ENCODE results near the gene S100A10. TPM values are rescaled to one million over a fixed set of nuclear protein-coding genes. Genes with fewer than 3 reads are reported as not detected.

Gene S100A10
- total RNA-seq: 247 and 259 TPM in 2 replicates

GRCh38 chr1:151993734-151994496, at the start of gene S100A10:
TSS of gene S100A10 (minus strand) at chr1:151993859. CDS start at chr1:151986230, 7,629 bp downstream.

GRCh38 chr1:152036267-152037216, 42.9 kb upstream of the S100A10 start, which contains the start of gene S100A11:
TSS of gene S100A11 (minus strand) at chr1:152037004. CDS start at chr1:152036915, 89 bp downstream.

Other genes starting within 250 kb of the S100A10 start
- 39.0 and 56.5 TPM in 2 replicates for gene MRPL9, start 230.4 kb downstream of the S100A10 start, total RNA-seq
- 0.65 and 1.8 TPM in 2 replicates for gene TDRKH, start 203.4 kb downstream of the S100A10 start, total RNA-seq
- not detected in 2 replicates for gene LINGO4, start 188.4 kb downstream of the S100A10 start, total RNA-seq
- gene RORC, start 162.1 kb downstream of the S100A10 start, total RNA-seq: not detected in 2 replicates
- gene C2CD4D, start 154.0 kb downstream of the S100A10 start, total RNA-seq: not detected in 2 replicates
- not detected in 2 replicates for gene THEM5, start 140.1 kb downstream of the S100A10 start, total RNA-seq
- 10.4 and 18.6 TPM in 2 replicates for gene THEM4, start 84.3 kb downstream of the S100A10 start, total RNA-seq
- gene S100A11, start 43.1 kb upstream of the S100A10 start, total RNA-seq: 391 and 483 TPM in 2 replicates
- gene TCHHL1, start 95.2 kb upstream of the S100A10 start, total RNA-seq: not detected in 2 replicates
- not detected in 2 replicates for gene TCHH, start 121.6 kb upstream of the S100A10 start, total RNA-seq
- not detected in 2 replicates for gene RPTN, start 165.4 kb upstream of the S100A10 start, total RNA-seq
- gene HRNR, start 230.3 kb upstream of the S100A10 start, total RNA-seq: not detected in 2 replicates

All from cardiac atrium fibroblast (primary cell).